KOPT-K1 (cell line): Measurements from ENCODE around the gene ITIH4.

Experiments used
- H3K27ac ChIP-seq: fragments of 200-600 bp; sonication (generic); 2 replicates; pipeline ENCODE4 v1.5.1; 2016; ENCODE audit warnings: antibody characterized with exemption, mild to moderate bottlenecking, low read depth, low read length; ENCODE audit not compliant: poor library complexity, severe bottlenecking
- H3K36me3 ChIP-seq: fragments of 200-600 bp; sonication (generic); 2 replicates; pipeline ENCODE4 v1.5.1; 2017; ENCODE audit warnings: antibody characterized with exemption, mild to moderate bottlenecking, low read length, moderate library complexity; ENCODE audit not compliant: insufficient read depth
- H3K9me3 ChIP-seq: fragments of 200-600 bp; sonication (generic); 2 replicates; pipeline ENCODE4 v1.5.1; 2017; ENCODE audit warnings: antibody characterized with exemption, low read length, mild to moderate bottlenecking; ENCODE audit not compliant: insufficient read depth, poor library complexity, severe bottlenecking

Gene ITIH4

GRCh38 chr3:52830535-52831258 lies at the start of gene ITIH4:
ITIH4 (minus strand) TSS chr3:52830672; CDS start chr3:52830642, 30 bp downstream.
- no peak within 1 kb of the TSS for H3K27ac ChIP-seq
- 0 out of 2 replicates have a peak, but pooled peaks cover 5% of the 10 kb centered on the region for H3K36me3 ChIP-seq
- H3K9me3 ChIP-seq = no peaks in the 10 kb centered on the region

DNA sequence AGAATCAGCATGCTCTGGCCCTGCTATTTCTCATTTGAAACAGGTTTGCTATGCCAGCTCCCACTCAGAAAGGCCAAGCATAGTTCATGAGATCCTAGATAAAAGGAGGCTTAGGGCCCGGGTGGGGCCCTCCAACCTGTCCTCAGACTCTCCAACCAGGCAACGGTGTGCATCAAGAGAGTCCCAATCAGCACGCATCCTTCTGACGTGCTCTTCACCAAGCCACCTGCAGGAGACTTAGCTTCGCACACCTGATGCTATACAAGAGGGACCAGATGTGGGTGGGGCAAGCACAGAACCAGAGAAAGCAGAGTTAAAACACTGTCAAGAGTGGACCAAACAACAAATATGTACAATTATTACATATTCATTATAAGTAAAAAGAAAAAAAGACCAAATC lies 49.6 kb upstream of the ITIH4 start:
- Histone ChIP-seq H3K27ac (no peak overlapping the region), H3K36me3 (peaks cover 5% of the 10 kb centered on the region; the same call in 1 of the 2 replicates), H3K9me3 (peaks cover 4% of the 10 kb centered on the region)

- Histone ChIP-seq H3K27ac (no peak overlapping the region), H3K36me3 (peaks cover under 1% of the 10 kb centered on the region; the same call in 1 of the 2 replicates), H3K9me3 (peaks cover 2% of the 10 kb centered on the region)
Observed at GRCh38 chr3:52879581-52879980, 49.1 kb upstream of the ITIH4 start.

GRCh38 chr3:52879090-52879489 lies 48.6 kb upstream of the ITIH4 start:
- H3K36me3 ChIP-seq = no peaks in the 10 kb centered on the region
- no peaks in the 10 kb centered on the region for H3K9me3 ChIP-seq
- no peak overlapping the region for H3K27ac ChIP-seq

GRCh38 chr3:52877085-52877484 lies 46.6 kb upstream of the ITIH4 start:
- Histone ChIP-seq H3K27ac (no peak overlapping the region), H3K9me3 (no peaks in the 10 kb centered on the region), H3K36me3 (no peaks in the 10 kb centered on the region)

DNA sequence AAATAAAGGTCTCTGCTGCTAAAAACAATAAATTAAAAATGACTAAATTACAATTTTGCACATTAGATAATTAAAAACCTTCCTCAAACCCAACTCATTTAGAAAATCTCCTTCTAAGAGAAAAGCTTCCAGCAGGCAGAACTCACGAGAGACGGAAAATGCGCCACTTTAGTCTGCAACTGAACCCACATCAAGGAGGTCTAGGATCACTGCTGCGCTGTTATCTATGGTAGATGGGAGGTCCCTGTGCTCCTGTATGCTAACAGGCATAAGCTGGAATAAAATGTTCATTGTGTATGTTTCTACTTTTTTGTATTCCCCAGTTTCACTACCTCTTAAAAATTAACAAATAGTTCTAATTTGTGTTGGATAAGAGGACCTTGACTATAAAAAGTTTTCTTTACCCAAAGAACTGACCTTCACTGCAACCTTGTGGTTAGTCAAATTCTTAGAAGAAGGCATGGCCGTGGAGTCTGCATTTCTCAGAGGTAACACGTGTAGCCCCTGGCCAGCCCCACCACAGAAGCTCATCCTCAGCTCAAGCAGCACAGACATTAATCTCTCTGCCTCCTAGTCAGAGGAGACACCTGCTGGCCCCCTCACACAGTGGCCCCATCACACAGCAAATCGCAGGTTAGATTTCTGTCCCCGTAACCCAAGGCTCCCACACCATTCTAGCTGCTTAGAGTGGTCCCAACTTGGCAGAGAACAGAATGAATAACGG lies 44.6 kb upstream of the ITIH4 start:
- H3K36me3 ChIP-seq = no peaks in the 10 kb centered on the region
- H3K9me3 ChIP-seq = no peaks in the 10 kb centered on the region
- H3K27ac ChIP-seq = peak overlapping the region; percentile 50

DNA sequence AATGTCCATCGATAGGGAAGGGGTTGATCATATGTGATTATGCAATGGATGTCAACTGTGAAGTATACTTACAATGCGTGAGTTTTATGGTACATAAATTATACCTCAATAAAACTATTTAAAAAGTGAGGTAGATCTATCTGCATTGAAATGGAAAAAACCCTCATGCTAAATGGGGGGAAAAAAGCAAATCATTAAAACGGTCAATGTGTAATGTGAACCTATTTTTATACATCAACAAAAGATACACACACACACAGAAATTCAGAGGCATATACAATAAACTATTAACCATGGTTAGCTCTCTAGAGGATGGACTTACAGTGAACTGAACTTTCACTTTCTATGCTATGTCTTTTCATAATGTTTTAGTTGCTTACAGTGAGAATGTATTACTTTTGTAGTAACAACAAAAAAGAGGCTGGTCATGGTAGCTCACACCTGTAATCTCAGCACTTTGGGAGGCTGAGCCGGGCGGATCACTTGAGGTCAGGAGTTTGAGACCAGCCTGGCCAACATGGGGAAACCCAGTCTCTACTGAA lies 43.8 kb upstream of the ITIH4 start:
- Histone ChIP-seq H3K9me3 (no peaks in the 10 kb centered on the region), H3K36me3 (no peaks in the 10 kb centered on the region), H3K27ac (peak overlapping the region; percentile 50)

DNA sequence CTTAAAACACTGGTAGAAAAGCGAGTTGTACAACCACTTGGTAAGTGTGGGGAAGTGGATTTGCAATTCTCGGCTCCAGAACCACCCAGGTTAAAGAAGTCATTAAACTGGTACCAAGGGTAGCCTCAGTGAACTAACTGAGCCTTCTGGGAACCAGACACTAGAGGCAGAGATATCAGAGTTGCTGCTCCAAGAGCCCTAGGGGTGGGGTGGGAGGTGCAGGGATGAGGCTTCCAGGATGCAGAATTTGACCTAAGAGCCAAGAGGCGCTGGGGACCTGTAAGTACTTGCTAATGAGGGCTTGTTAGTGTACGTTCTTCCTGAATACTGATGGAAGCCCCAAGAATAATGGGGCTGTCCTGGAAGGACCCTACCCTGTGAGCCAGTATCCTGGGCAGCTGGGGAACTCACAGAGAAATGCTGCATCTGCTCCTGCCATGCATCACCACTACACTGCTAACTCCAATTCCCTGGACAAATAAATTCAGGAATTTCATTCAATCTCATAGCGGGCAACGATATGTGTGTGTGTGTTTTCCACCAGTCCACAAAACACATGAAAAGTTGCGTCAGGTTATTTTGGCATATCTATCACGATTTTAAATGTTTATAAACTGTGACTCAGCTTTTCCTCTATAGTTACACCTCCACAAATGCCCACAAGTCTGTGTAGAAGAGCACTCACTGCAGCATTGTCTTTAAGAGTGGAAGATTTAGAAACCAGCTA lies 43.1 kb upstream of the ITIH4 start:
- Histone ChIP-seq H3K9me3 (no peaks in the 10 kb centered on the region), H3K36me3 (no peaks in the 10 kb centered on the region), H3K27ac (no peak overlapping the region)

- no peaks in the 10 kb centered on the region for H3K9me3 ChIP-seq
- no peaks in the 10 kb centered on the region for H3K36me3 ChIP-seq
- no peak overlapping the region for H3K27ac ChIP-seq
Observed at GRCh38 chr3:52872245-52872644, 41.8 kb upstream of the ITIH4 start.

- Histone ChIP-seq H3K27ac (no peak overlapping the region), H3K9me3 (no peaks in the 10 kb centered on the region), H3K36me3 (no peaks in the 10 kb centered on the region)
Observed at GRCh38 chr3:52871761-52872160, 41.3 kb upstream of the ITIH4 start.

DNA sequence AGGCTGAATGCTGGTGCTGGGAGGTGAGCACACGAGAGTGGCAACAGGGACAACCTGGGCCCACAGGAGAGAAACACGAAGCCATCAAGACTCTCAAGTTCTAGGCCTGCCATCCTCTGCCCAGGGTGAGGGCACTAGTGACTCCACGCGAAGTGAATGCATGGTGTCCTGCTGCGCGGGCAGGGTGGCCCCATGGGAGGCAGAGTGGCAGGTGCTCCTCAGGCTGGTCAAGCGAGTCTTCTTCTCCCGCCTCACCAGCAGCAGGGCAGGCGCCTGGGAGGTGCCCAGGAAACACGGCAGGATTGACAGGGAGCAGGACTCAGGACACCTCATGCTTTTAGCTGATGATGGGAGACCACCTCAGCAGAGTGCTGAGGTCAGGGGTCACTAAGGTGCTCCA lies 40.0 kb upstream of the ITIH4 start:
- H3K27ac ChIP-seq = no peak overlapping the region

GRCh38 chr3:52866427-52866826 lies 36.0 kb upstream of the ITIH4 start:
- H3K9me3 ChIP-seq = peaks cover 36% of the 10 kb centered on the region
- H3K27ac ChIP-seq = no peak overlapping the region
- no peaks in the 10 kb centered on the region for H3K36me3 ChIP-seq

More for the DNA sequence above, 40.0 kb upstream of the ITIH4 start:
- H3K36me3 ChIP-seq = no peaks in the 10 kb centered on the region
- peaks cover 8% of the 10 kb centered on the region for H3K9me3 ChIP-seq

DNA sequence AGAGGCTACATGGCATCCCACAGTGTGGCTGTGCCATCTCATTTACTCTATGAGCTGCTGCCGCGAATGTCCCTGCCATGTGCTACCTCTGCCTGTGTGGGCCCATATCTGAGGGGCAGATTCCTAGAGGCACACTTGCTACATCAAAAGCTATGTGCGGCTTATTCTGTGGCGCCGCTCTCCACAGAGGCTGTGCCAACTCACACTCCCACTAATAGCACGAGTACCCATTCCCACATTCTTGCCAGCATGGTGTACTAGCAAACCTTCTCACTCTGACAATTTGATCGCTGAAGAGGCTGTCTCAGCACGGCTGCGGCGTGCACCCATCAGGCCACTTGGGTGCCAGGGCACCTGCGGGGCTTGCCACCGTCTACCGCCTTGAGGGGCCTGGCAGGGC lies 35.5 kb upstream of the ITIH4 start:
- H3K9me3 ChIP-seq = peaks cover 36% of the 10 kb centered on the region
- no peaks in the 10 kb centered on the region for H3K36me3 ChIP-seq
- no peak overlapping the region for H3K27ac ChIP-seq

- Histone ChIP-seq H3K9me3 (peaks cover 27% of the 10 kb centered on the region), H3K36me3 (no peaks in the 10 kb centered on the region), H3K27ac (no peak overlapping the region)
Observed at GRCh38 chr3:52860424-52860768, 29.9 kb upstream of the ITIH4 start.
